Keratinocyte (primary cell): ENCODE data around the gene VWC2L.

Source experiments
- CTCF ChIP-seq, 3 experiments: IDR thresholded peaks in 1 of 3; conservative IDR thresholded peaks in 1 of 3; optimal IDR thresholded peaks in 1 of 3; 2 replicates in 2 of 3; 3 replicates in 1 of 3; pipeline versions ENCODE3 to v1.5.1; 2011; ENCODE audit warnings: low read length in 3 of 3, mild to moderate bottlenecking in 3 of 3, moderate library complexity in 2 of 3, control low read depth in 1 of 3, inconsistent platforms in 1 of 3; ENCODE audit not compliant: insufficient read depth in 2 of 3; ENCODE audit errors: extremely low read depth in 1 of 3
- EZH2 ChIP-seq: IDR thresholded peaks from one replicate; pipeline ENCODE4 v1.6.1; 2012; ENCODE audit warnings: inconsistent platforms, mild to moderate bottlenecking, low read length, moderate library complexity

GRCh38 chr2:214558341-214558740 lies 147.5 kb downstream of the VWC2L start:
- TF ChIP-seq CTCF (optimal IDR thresholded peaks at IDR 0.05 in 1 of 3, IDR thresholded peaks at IDR 0.05 in 1 of 3, conservative IDR thresholded peaks at IDR 0.05 in 1 of 3; ENCODE audit: extremely low read depth in 1 of 3, insufficient read depth in 2 of 3, low read length in 3 of 3), result no peak
- no peak for TF ChIP-seq EZH2
